Measurements from ENCODE around the gene CACNG3. TPM values are rescaled to one million over a fixed set of nuclear protein-coding genes. Genes with fewer than 3 reads are reported as not detected.

The CACNG3 gene
- total and polyA plus RNA-seq, 4 experiments from 2014 or later: not detected

GRCh38 chr16:24309258-24310142 lies 53.4 kb downstream of the CACNG3 start:
- Histone ChIP-seq H3K27ac (ENCODE audit: low read depth, low read length) (no peak overlapping the region), H3K4me1 (ENCODE audit: insufficient read depth, low read length) (no peaks in the 10 kb centered on the region), H3K27me3 (ENCODE audit: insufficient read depth, low read length) (no peaks in the 10 kb centered on the region), H3K9me3 (ENCODE audit: control insufficient read depth in 1 of 2, low read length in 2 of 2) (no peaks in the 10 kb centered on the region), H3K36me3 (ENCODE audit: insufficient read depth, low read length) (no peaks in the 10 kb centered on the region), H3K4me3 (ENCODE audit: low read length in 2 of 2) (no peak overlapping the region)
- CTCF ChIA-PET (ENCODE audit: partially characterized antibody): no interaction called here
- no peak for DNase-seq
- Mint-ChIP-seq H3K4me1 (no peaks in the 10 kb centered on the region), H3K27ac (no peak overlapping the region), H3K9me3 (peaks cover 0 to 1% (median 0%) of the 10 kb centered on the region in 8 donors), H3K36me3 (no peaks in the 10 kb centered on the region), H3K27me3 (peaks cover 2 to 21% of the 10 kb centered on the region in 2 donors), H3K4me3 (no peak overlapping the region)
- intact Hi-C loops (cut with micrococcal nuclease): no loop called here
- POLR2A ChIA-PET (ENCODE audit: partially characterized antibody): no interaction called here

GRCh38 chr16:24315343-24315742 lies 59.2 kb downstream of the CACNG3 start:
- CTCF ChIA-PET (ENCODE audit: partially characterized antibody): no interaction called here
- Mint-ChIP-seq H3K4me1 (no peaks in the 10 kb centered on the region), H3K27me3 (peaks cover 12 to 19% of the 10 kb centered on the region in 2 donors)

GRCh38 chr16:24318680-24319079 lies 62.5 kb downstream of the CACNG3 start:
- Mint-ChIP-seq H3K27me3 (peaks cover 21% of the 10 kb centered on the region in 2 donors), H3K9me3 (peaks cover 0 to 2% (median 0%) of the 10 kb centered on the region in 8 donors), H3K27ac (no peak overlapping the region), H3K4me3 (no peak overlapping the region), H3K4me1 (no peaks in the 10 kb centered on the region), H3K36me3 (no peaks in the 10 kb centered on the region)
- no peak for DNase-seq
- no peaks in the 10 kb centered on the region for H3K36me3 ChIP-seq (ENCODE audit: insufficient read depth, low read length)
- H3K27me3 ChIP-seq (ENCODE audit: insufficient read depth, low read length): no peaks in the 10 kb centered on the region
- intact Hi-C loops (cut with micrococcal nuclease): no loop called here
- no peak overlapping the region for H3K27ac ChIP-seq (ENCODE audit: low read depth, low read length)
- CTCF ChIA-PET (ENCODE audit: partially characterized antibody): no interaction called here
- no peak overlapping the region for H3K4me3 ChIP-seq (ENCODE audit: low read length in 2 of 2)
- H3K4me1 ChIP-seq (ENCODE audit: insufficient read depth, low read length): no peaks in the 10 kb centered on the region
- POLR2A ChIA-PET (ENCODE audit: partially characterized antibody): no interaction called here
- H3K9me3 ChIP-seq (ENCODE audit: control insufficient read depth in 1 of 2, low read length in 2 of 2): no peaks in the 10 kb centered on the region

More at GRCh38 chr16:24315343-24315742, 59.2 kb downstream of the CACNG3 start:
- Histone ChIP-seq H3K4me1 (ENCODE audit: insufficient read depth, low read length) (no peaks in the 10 kb centered on the region), H3K27ac (ENCODE audit: low read depth, low read length) (no peak overlapping the region), H3K4me3 (ENCODE audit: low read length in 2 of 2) (no peak overlapping the region), H3K27me3 (ENCODE audit: insufficient read depth, low read length) (no peaks in the 10 kb centered on the region), H3K36me3 (ENCODE audit: insufficient read depth, low read length) (no peaks in the 10 kb centered on the region), H3K9me3 (ENCODE audit: control insufficient read depth in 1 of 2, low read length in 2 of 2) (no peaks in the 10 kb centered on the region)
- intact Hi-C loops (cut with micrococcal nuclease): no loop called here
- Mint-ChIP-seq H3K9me3 (peaks cover 0 to 2% (median 0%) of the 10 kb centered on the region in 8 donors), H3K4me3 (no peak overlapping the region), H3K36me3 (no peaks in the 10 kb centered on the region), H3K27ac (no peak overlapping the region)
- POLR2A ChIA-PET (ENCODE audit: partially characterized antibody): no interaction called here
- DNase-seq: no peak

GRCh38 chr16:24319126-24319814 lies 63.1 kb downstream of the CACNG3 start:
- Histone ChIP-seq H3K9me3 (ENCODE audit: control insufficient read depth in 1 of 2, low read length in 2 of 2) (no peaks in the 10 kb centered on the region), H3K36me3 (ENCODE audit: insufficient read depth, low read length) (no peaks in the 10 kb centered on the region), H3K27ac (ENCODE audit: low read depth, low read length) (no peak overlapping the region), H3K4me3 (ENCODE audit: low read length in 2 of 2) (no peak overlapping the region), H3K4me1 (ENCODE audit: insufficient read depth, low read length) (no peaks in the 10 kb centered on the region), H3K27me3 (ENCODE audit: insufficient read depth, low read length) (no peaks in the 10 kb centered on the region)
- intact Hi-C loops (cut with micrococcal nuclease): no loop called here
- ChIA-PET CTCF (ENCODE audit: partially characterized antibody) (no interaction called here), POLR2A (ENCODE audit: partially characterized antibody) (no interaction called here)
- DNase-seq: no peak
- Mint-ChIP-seq H3K36me3 (no peaks in the 10 kb centered on the region), H3K27me3 (peaks cover 21% of the 10 kb centered on the region in 2 donors), H3K4me3 (no peak overlapping the region), H3K4me1 (no peaks in the 10 kb centered on the region), H3K9me3 (peaks cover 0 to 2% (median 0%) of the 10 kb centered on the region in 8 donors), H3K27ac (no peak overlapping the region)

GRCh38 chr16:24322106-24322505 lies 66.0 kb downstream of the CACNG3 start:
- Histone ChIP-seq H3K4me3 (ENCODE audit: low read length in 2 of 2) (no peak overlapping the region), H3K9me3 (ENCODE audit: control insufficient read depth in 1 of 2, low read length in 2 of 2) (no peaks in the 10 kb centered on the region), H3K27me3 (ENCODE audit: insufficient read depth, low read length) (no peaks in the 10 kb centered on the region), H3K36me3 (ENCODE audit: insufficient read depth, low read length) (no peaks in the 10 kb centered on the region), H3K4me1 (ENCODE audit: insufficient read depth, low read length) (no peaks in the 10 kb centered on the region), H3K27ac (ENCODE audit: low read depth, low read length) (no peak overlapping the region)
- Mint-ChIP-seq H3K4me3 (no peak overlapping the region), H3K9me3 (no peaks in the 10 kb centered on the region), H3K4me1 (no peaks in the 10 kb centered on the region), H3K27me3 (peaks cover 17 to 23% of the 10 kb centered on the region in 2 donors), H3K27ac (no peak overlapping the region), H3K36me3 (no peaks in the 10 kb centered on the region)
- CTCF ChIA-PET (ENCODE audit: partially characterized antibody): no interaction called here
- DNase-seq: no peak
- POLR2A ChIA-PET (ENCODE audit: partially characterized antibody): no interaction called here
- intact Hi-C loops (cut with micrococcal nuclease): no loop called here

- Histone ChIP-seq H3K36me3 (ENCODE audit: insufficient read depth, low read length) (no peaks in the 10 kb centered on the region), H3K27ac (ENCODE audit: low read depth, low read length) (no peak overlapping the region), H3K9me3 (ENCODE audit: control insufficient read depth in 1 of 2, low read length in 2 of 2) (no peaks in the 10 kb centered on the region), H3K27me3 (ENCODE audit: insufficient read depth, low read length) (no peaks in the 10 kb centered on the region), H3K4me1 (ENCODE audit: insufficient read depth, low read length) (no peaks in the 10 kb centered on the region), H3K4me3 (ENCODE audit: low read length in 2 of 2) (no peak overlapping the region)
- Mint-ChIP-seq H3K4me3 (no peak overlapping the region), H3K4me1 (no peaks in the 10 kb centered on the region), H3K9me3 (no peaks in the 10 kb centered on the region), H3K27ac (no peak overlapping the region), H3K36me3 (no peaks in the 10 kb centered on the region), H3K27me3 (peaks cover 16 to 20% of the 10 kb centered on the region in 2 donors)
- intact Hi-C loops (cut with micrococcal nuclease): no loop called here
- POLR2A ChIA-PET (ENCODE audit: partially characterized antibody): no interaction called here
- no peak for DNase-seq
- CTCF ChIA-PET (ENCODE audit: partially characterized antibody): no interaction called here
These were observed 68.3 kb downstream of the CACNG3 start for GRCh38 chr16:24324421-24324820.

- Mint-ChIP-seq H3K4me1 (no peaks in the 10 kb centered on the region), H3K9me3 (no peaks in the 10 kb centered on the region), H3K27ac (no peak overlapping the region), H3K4me3 (no peak overlapping the region), H3K36me3 (no peaks in the 10 kb centered on the region), H3K27me3 (peaks cover 2 to 8% of the 10 kb centered on the region in 2 donors)
- CTCF ChIA-PET (ENCODE audit: partially characterized antibody): no interaction called here
- Histone ChIP-seq H3K27me3 (ENCODE audit: insufficient read depth, low read length) (no peaks in the 10 kb centered on the region), H3K9me3 (ENCODE audit: control insufficient read depth in 1 of 2, low read length in 2 of 2) (no peaks in the 10 kb centered on the region), H3K4me3 (ENCODE audit: low read length in 2 of 2) (no peak overlapping the region), H3K27ac (ENCODE audit: low read depth, low read length) (no peak overlapping the region), H3K4me1 (ENCODE audit: insufficient read depth, low read length) (no peaks in the 10 kb centered on the region), H3K36me3 (ENCODE audit: insufficient read depth, low read length) (no peaks in the 10 kb centered on the region)
- intact Hi-C loops (cut with micrococcal nuclease): no loop called here
- DNase-seq: no peak
- POLR2A ChIA-PET (ENCODE audit: partially characterized antibody): no interaction called here
These were observed 72.8 kb downstream of the CACNG3 start for GRCh38 chr16:24328835-24329452.
